Nephron progenitor cell (in vitro differentiated cells): Measurements from ENCODE around the gene MRE11.

ENCODE experiments used
- DNase-seq: peaks from one replicate; pipeline ENCODE4 v3.0.0; 2021
- H3K27ac Mint-ChIP-seq: 2 replicates; pipeline ENCODE4 v1.8.0; 2021; ENCODE audit warnings: mild to moderate bottlenecking, moderate library complexity, mixed read lengths
- H3K27me3 Mint-ChIP-seq: 2 replicates; pipeline ENCODE4 v1.8.0; 2021; ENCODE audit warnings: mild to moderate bottlenecking, low read depth, mixed read lengths; ENCODE audit not compliant: poor library complexity
- H3K36me3 Mint-ChIP-seq: 2 replicates; pipeline ENCODE4 v1.8.0; 2021; ENCODE audit warnings: low read depth, mixed read lengths
- H3K4me1 Mint-ChIP-seq: 2 replicates; pipeline ENCODE4 v1.8.0; 2021; ENCODE audit warnings: mixed read lengths
- H3K4me3 Mint-ChIP-seq: 2 replicates; pipeline ENCODE4 v1.8.0; 2021; ENCODE audit warnings: mild to moderate bottlenecking, moderate library complexity, mixed read lengths
- H3K9me3 Mint-ChIP-seq: 2 replicates; pipeline ENCODE4 v1.8.0; 2021; ENCODE audit warnings: mild to moderate bottlenecking, moderate library complexity, mixed read lengths
- CTCF ChIP-seq: fragments of 200-600 bp; sonication (generic); IDR thresholded peaks from 2 replicates; pipeline ENCODE4 v1.5.0; 2021; ENCODE audit warnings: antibody characterized with exemption

Gene MRE11

GRCh38 chr11:94500181-94500580, 6.5 kb upstream of the MRE11 start:
- TF ChIP-seq CTCF: no peak
- Mint-ChIP-seq H3K9me3 (no peaks in the 10 kb centered on the region), H3K27ac (no peak overlapping the region), H3K36me3 (peaks cover 16% of the 10 kb centered on the region), H3K4me3 (no peak overlapping the region), H3K4me1 (peaks cover 2% of the 10 kb centered on the region), H3K27me3 (no peaks in the 10 kb centered on the region)
- no peak for DNase-seq

DNA sequence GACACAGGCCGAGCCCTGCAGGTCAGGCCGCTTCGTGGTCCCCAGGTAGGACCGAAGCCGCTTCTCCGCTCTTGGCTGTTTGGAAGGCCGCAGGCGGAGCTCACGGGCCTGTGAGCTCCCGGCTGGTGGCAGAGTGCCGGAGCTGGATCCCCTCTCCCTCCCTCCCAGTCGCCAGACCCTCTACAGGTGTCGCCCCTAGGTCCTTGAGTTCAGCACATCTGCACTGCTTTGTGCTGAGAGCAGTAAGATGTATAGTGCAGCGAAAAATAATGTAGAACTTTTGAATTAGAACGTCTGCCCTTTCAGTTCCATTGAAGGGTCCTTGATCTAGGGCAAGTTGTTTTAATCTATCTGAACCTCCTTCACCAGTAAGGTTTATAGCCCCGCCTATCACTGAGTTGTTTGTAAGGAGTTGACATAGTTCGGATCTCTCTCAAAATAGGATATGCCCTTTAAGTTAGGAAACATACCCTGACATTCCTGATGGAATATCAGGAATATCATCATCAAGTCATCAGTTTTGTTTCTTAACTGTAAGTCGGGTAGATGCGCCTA, 559 bp upstream of the MRE11 start:
- no peak for TF ChIP-seq CTCF
- no peaks in the 10 kb centered on the region for H3K9me3 Mint-ChIP-seq
- peaks cover 26% of the 10 kb centered on the region for H3K36me3 Mint-ChIP-seq
- H3K27me3 Mint-ChIP-seq: peaks cover 5% of the 10 kb centered on the region
- peak overlapping the region; percentile 100 for H3K27ac Mint-ChIP-seq
- peaks cover 25% of the 10 kb centered on the region for H3K4me1 Mint-ChIP-seq
- H3K4me3 Mint-ChIP-seq: peak overlapping the region; percentile 97
- DNase-seq: no peak

DNA sequence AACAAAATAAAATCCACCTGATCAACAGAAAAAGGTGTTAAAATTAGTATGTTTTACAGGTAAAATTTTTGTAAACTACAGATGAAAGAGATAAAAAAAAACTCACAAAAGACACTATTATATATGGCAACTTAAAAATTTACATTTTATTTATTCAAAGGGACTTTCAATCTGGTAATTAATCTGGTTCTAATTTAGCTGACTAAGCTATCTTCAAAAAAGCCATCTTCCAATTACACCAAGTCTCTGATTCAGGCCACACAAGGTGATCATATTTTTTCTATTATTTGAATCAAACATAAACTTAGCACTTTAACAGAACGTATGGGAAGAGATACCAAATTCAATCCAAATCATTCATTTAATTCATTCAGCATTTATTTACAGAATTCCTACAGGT, 7.6 kb downstream of the MRE11 start:
- Mint-ChIP-seq H3K27me3 (no peaks in the 10 kb centered on the region), H3K36me3 (peaks cover 83% of the 10 kb centered on the region), H3K4me3 (no peak overlapping the region), H3K4me1 (no peaks in the 10 kb centered on the region), H3K9me3 (no peaks in the 10 kb centered on the region), H3K27ac (no peak overlapping the region)
- DNase-seq: no peak
- no peak for TF ChIP-seq CTCF

- DNase-seq: no peak
- no peaks in the 10 kb centered on the region for H3K27me3 Mint-ChIP-seq
- H3K9me3 Mint-ChIP-seq: no peaks in the 10 kb centered on the region
- H3K36me3 Mint-ChIP-seq: peaks cover 59% of the 10 kb centered on the region
- H3K4me3 Mint-ChIP-seq: no peak overlapping the region
- H3K27ac Mint-ChIP-seq: no peak overlapping the region
- no peaks in the 10 kb centered on the region for H3K4me1 Mint-ChIP-seq
- TF ChIP-seq CTCF: no peak
Measured at GRCh38 chr11:94481342-94481741, 12.3 kb downstream of the MRE11 start.

DNA sequence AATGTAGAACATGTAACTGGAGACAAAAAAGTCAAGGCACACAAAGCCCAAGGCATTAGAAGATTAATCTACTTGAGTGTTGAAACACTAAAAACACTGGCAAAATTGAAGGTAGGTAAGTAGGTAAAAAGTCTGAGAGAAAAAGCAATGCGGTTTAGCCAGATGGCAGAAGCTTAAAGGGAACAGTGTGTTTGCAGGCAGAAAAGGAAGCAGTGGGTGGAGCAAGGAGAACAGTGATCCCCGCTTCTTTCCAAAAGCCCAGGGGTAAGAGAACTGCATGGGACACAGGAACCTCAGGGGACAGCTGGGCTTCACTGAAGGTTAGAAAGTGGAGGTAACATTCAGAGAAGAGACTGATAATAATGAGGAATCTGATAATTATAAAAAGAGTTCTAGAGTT, 16.0 kb downstream of the MRE11 start:
- no peaks in the 10 kb centered on the region for H3K27me3 Mint-ChIP-seq
- H3K9me3 Mint-ChIP-seq: no peaks in the 10 kb centered on the region
- H3K4me3 Mint-ChIP-seq: no peak overlapping the region
- H3K27ac Mint-ChIP-seq: peak overlapping the region; percentile 40
- H3K4me1 Mint-ChIP-seq: no peaks in the 10 kb centered on the region
- H3K36me3 Mint-ChIP-seq: peaks cover 47% of the 10 kb centered on the region
- TF ChIP-seq CTCF: no peak
- DNase-seq: no peak
